Activated T-helper 17 cell treated with anti-CD3 and anti-CD28 coated beads, Interleukin-2, amount 50 U/mL, for 72 hours (primary cell): ENCODE data around the gene NPM3. TPM values are rescaled to one million over a fixed set of nuclear protein-coding genes. Genes with fewer than 3 reads are reported as not detected.
A peak's percentile ranks its signal among the peaks of the same experiment; 100 is the strongest.

ENCODE experiments used
- ATAC-seq: fragments of 150-1000 bp; cut with Tn5 transposase; replicated peaks from 2 replicates; pipeline ENCODE4 v1.10.0; 2021; ENCODE audit warnings: mild to moderate bottlenecking, moderate library complexity
- H3K27ac Mint-ChIP-seq: one replicate; pipeline ENCODE4 v1.8.0; 2022; ENCODE audit warnings: mixed read lengths
- H3K27me3 Mint-ChIP-seq: one replicate; pipeline ENCODE4 v1.8.0; 2022; ENCODE audit warnings: mixed read lengths
- H3K36me3 Mint-ChIP-seq: one replicate; pipeline ENCODE4 v1.8.0; 2022; ENCODE audit warnings: low read depth, mild to moderate bottlenecking, mixed read lengths
- H3K4me1 Mint-ChIP-seq: one replicate; pipeline ENCODE4 v1.8.0; 2022; ENCODE audit warnings: mixed read lengths
- H3K4me3 Mint-ChIP-seq: one replicate; pipeline ENCODE4 v1.8.0; 2022; ENCODE audit warnings: mild to moderate bottlenecking, mixed read lengths
- H3K9me3 Mint-ChIP-seq: one replicate; pipeline ENCODE4 v1.8.0; 2022; ENCODE audit warnings: mixed read lengths
- total RNA-seq, 2 donors: library from RNA; stranded (reverse); gene quantifications; one replicate each; pipeline ENCODE4 v1.2.3, GENCODE V29; 2022

The NPM3 gene
- total RNA-seq, 2 donors from 2014 or later: 72.6 to 162 TPM

DNA sequence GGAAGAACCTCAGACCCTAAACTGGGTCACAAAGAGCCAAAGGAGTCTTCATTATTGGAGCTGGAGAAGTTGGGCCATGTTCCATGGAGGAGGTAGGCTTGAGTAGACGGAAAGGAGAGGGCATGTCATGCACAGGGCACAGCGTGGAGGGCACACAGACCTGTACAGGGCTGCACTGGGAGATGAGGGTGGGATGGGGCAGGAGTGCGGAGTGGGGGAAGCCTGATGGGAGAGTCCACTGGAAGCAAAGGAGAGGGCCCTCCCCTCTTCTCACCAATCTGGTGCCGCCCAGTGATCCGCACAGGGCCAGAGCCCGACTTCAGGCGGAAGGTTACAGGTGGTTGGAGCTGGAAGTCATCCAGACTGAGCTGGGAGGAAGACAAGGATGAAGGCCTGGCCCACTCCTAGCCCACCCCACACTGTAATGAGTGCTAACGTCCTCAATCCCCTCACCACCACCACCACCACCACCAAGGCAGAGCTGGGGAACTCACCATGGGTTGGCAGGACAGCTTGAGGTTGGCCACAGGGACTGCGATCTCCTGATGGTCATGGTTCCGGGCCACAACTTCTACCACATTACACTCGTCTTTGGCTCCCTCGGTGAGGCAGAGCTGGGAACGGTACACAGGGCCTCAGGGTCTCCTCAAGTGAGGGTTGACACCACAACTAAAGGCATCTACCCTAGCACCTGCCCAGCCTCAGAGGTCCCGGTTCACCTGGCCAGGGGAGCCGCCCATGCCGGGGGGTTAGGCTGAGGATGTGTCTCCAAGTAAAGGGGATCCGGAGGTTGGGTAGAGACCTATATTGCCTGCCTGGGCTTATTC is 1.0 kb downstream of the NPM3 start:
- peaks cover 25% of the 10 kb centered on the region for H3K4me1 Mint-ChIP-seq
- H3K27me3 Mint-ChIP-seq: peaks cover 16% of the 10 kb centered on the region
- H3K36me3 Mint-ChIP-seq: peaks cover 86% of the 10 kb centered on the region
- ATAC-seq: no peak
- peak overlapping the region; percentile 98 for H3K27ac Mint-ChIP-seq
- no peaks in the 10 kb centered on the region for H3K9me3 Mint-ChIP-seq
- H3K4me3 Mint-ChIP-seq: peak overlapping the region; percentile 98

GRCh38 chr10:101781655-101781983 is 1.6 kb downstream of the NPM3 start:
- H3K4me1 Mint-ChIP-seq: peaks cover 23% of the 10 kb centered on the region

GRCh38 chr10:101780818-101781654 is 2.2 kb downstream of the NPM3 start:
- H3K27me3 Mint-ChIP-seq: peaks cover 21% of the 10 kb centered on the region
- peak overlapping the region; percentile 98 for H3K4me3 Mint-ChIP-seq
- peaks cover 80% of the 10 kb centered on the region for H3K36me3 Mint-ChIP-seq
- H3K27ac Mint-ChIP-seq: no peak overlapping the region
- peaks cover 23% of the 10 kb centered on the region for H3K4me1 Mint-ChIP-seq
- no peaks in the 10 kb centered on the region for H3K9me3 Mint-ChIP-seq
- ATAC-seq: peak; percentile 59

More at GRCh38 chr10:101781655-101781983, 1.6 kb downstream of the NPM3 start:
- Mint-ChIP-seq H3K27ac (peak overlapping the region; percentile 98), H3K36me3 (peaks cover 86% of the 10 kb centered on the region), H3K9me3 (no peaks in the 10 kb centered on the region), H3K27me3 (peaks cover 20% of the 10 kb centered on the region), H3K4me3 (peak overlapping the region; percentile 98)
- no peak for ATAC-seq

GRCh38 chr10:101780187-101780817 is 2.9 kb downstream of the NPM3 start:
- peaks cover 21% of the 10 kb centered on the region for H3K27me3 Mint-ChIP-seq

DNA sequence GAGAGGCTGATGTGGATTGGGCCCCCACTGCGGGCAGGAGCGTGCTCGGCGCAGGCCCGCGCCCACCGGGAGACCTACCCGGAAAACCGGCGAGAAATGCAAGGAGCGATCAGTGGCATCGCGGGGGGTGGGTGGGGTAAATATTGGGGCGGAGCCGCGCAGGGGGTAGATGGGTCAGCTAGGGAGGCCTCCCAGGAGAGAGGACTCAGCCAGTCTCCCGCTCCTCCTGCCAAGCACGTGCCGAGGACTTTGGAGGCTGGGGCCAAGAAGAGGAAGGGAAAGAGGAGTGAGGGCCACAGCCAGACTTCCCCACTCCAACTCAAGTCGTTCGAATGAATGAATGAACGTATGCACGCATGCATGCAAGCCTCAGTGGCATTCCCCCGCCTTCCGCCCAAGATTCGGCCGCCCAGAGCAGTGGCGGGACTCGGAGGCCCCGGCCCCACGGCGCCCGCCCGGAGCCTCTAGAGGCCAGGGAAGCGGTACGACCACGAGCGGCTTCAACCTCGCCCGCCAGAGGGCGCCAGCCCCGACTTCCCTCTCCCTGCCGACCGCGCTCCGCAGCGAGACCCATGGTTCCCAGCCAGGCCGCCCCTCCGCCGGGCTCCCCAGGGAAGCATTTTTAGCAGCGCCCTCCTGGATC is 3.6 kb downstream of the NPM3 start:
- no peak overlapping the region for H3K27ac Mint-ChIP-seq
- H3K36me3 Mint-ChIP-seq: peaks cover 71% of the 10 kb centered on the region
- peaks cover 24% of the 10 kb centered on the region for H3K27me3 Mint-ChIP-seq
- H3K9me3 Mint-ChIP-seq: no peaks in the 10 kb centered on the region
- ATAC-seq: peak; percentile 70
- H3K4me1 Mint-ChIP-seq: peaks cover 23% of the 10 kb centered on the region
- H3K4me3 Mint-ChIP-seq: peak overlapping the region; percentile 98

More at GRCh38 chr10:101780187-101780817, 2.9 kb downstream of the NPM3 start:
- ATAC-seq: no peak
- H3K4me1 Mint-ChIP-seq: peaks cover 23% of the 10 kb centered on the region
- H3K27ac Mint-ChIP-seq: no peak overlapping the region
- peak overlapping the region; percentile 98 for H3K4me3 Mint-ChIP-seq
- no peaks in the 10 kb centered on the region for H3K9me3 Mint-ChIP-seq
- H3K36me3 Mint-ChIP-seq: peaks cover 73% of the 10 kb centered on the region

- peaks cover 26% of the 10 kb centered on the region for H3K4me1 Mint-ChIP-seq
- no peak for ATAC-seq
- peak overlapping the region; percentile 98 for H3K4me3 Mint-ChIP-seq
- no peaks in the 10 kb centered on the region for H3K9me3 Mint-ChIP-seq
- H3K27ac Mint-ChIP-seq: no peak overlapping the region
- H3K27me3 Mint-ChIP-seq: peaks cover 31% of the 10 kb centered on the region
- peaks cover 67% of the 10 kb centered on the region for H3K36me3 Mint-ChIP-seq
Observed at GRCh38 chr10:101778781-101779543, 4.3 kb downstream of the NPM3 start.

DNA sequence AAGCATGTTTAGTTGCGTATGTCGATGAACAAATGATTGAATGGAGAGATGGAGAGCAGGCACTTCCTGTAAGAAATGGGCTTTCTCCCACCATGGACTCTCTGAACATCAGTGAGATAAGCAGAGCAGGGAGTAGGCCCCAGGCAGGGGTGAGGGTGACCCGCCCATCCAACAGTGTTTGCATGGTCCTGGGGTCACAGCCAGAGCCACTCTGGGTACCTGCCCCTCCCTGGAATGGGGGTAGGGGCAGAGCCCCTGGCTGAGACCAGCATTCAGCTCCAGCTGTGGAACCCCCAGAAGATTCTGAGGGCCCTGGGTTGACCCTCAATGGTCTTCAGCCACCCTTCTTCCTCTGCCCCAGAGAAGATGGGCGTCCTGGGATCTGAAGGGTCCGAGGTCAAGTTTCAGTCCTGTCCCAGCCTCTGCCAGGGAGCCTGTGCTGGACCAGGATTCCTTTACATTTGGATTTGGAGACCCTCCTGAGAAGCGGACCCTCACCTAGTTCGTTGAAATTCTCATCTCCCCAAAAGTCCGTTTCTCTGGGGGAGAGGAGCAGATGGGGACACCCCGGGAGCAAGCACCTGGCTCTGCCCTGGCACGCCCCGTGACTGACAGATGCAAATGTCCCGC is 5.0 kb downstream of the NPM3 start:
- no peaks in the 10 kb centered on the region for H3K9me3 Mint-ChIP-seq
- H3K4me1 Mint-ChIP-seq: peaks cover 26% of the 10 kb centered on the region
- peak overlapping the region; percentile 98 for H3K4me3 Mint-ChIP-seq
- no peak for ATAC-seq
- H3K36me3 Mint-ChIP-seq: peaks cover 60% of the 10 kb centered on the region
- no peak overlapping the region for H3K27ac Mint-ChIP-seq
- H3K27me3 Mint-ChIP-seq: peaks cover 38% of the 10 kb centered on the region

GRCh38 chr10:101777619-101778145 is 5.6 kb downstream of the NPM3 start:
- ATAC-seq: no peak
- peaks cover 43% of the 10 kb centered on the region for H3K27me3 Mint-ChIP-seq
- H3K9me3 Mint-ChIP-seq: no peaks in the 10 kb centered on the region
- H3K36me3 Mint-ChIP-seq: peaks cover 55% of the 10 kb centered on the region
- no peak overlapping the region for H3K27ac Mint-ChIP-seq
- H3K4me3 Mint-ChIP-seq: peak overlapping the region; percentile 50
- peaks cover 20% of the 10 kb centered on the region for H3K4me1 Mint-ChIP-seq

- H3K27me3 Mint-ChIP-seq: peaks cover 54% of the 10 kb centered on the region
- H3K4me3 Mint-ChIP-seq: peak overlapping the region; percentile 50
- H3K4me1 Mint-ChIP-seq: peaks cover 12% of the 10 kb centered on the region
- no peak overlapping the region for H3K27ac Mint-ChIP-seq
- peaks cover 42% of the 10 kb centered on the region for H3K36me3 Mint-ChIP-seq
- H3K9me3 Mint-ChIP-seq: no peaks in the 10 kb centered on the region
- ATAC-seq: no peak
Observed at GRCh38 chr10:101776161-101776817, 7.0 kb downstream of the NPM3 start.

GRCh38 chr10:101775273-101776160 is 7.7 kb downstream of the NPM3 start, which contains the start of gene FGF8:
FGF8 (minus strand) TSS chr10:101776114; CDS start chr10:101775900, 214 bp downstream.
- Mint-ChIP-seq H3K4me1 (peaks cover 12% of the 10 kb centered on the region), H3K4me3 (peak within 1 kb of the TSS; percentile 50), H3K27me3 (peaks cover 57% of the 10 kb centered on the region), H3K9me3 (no peaks in the 10 kb centered on the region), H3K27ac (no peak within 1 kb of the TSS), H3K36me3 (peaks cover 37% of the 10 kb centered on the region)
- ATAC-seq: no peak

GRCh38 chr10:101774589-101775272 is 8.5 kb downstream of the NPM3 start:
- Mint-ChIP-seq H3K4me3 (peak overlapping the region; percentile 22), H3K27me3 (peaks cover 57% of the 10 kb centered on the region), H3K36me3 (peaks cover 32% of the 10 kb centered on the region), H3K4me1 (peaks cover 12% of the 10 kb centered on the region), H3K27ac (no peak overlapping the region), H3K9me3 (no peaks in the 10 kb centered on the region)
- no peak for ATAC-seq
